ENCODE results near the gene KRTAP10-6. TPM values are rescaled to one million over a fixed set of nuclear protein-coding genes. Genes with fewer than 3 reads are reported as not detected.
A peak's percentile ranks its signal among the peaks of the same experiment; 100 is the strongest.

Gene KRTAP10-6
- total and polyA plus RNA-seq, 2 of the 8 experiments (the other 6 are each of a cell fraction or from before 2014, with no cell fraction given) = 0.12 TPM; not detected in 1

DNA sequence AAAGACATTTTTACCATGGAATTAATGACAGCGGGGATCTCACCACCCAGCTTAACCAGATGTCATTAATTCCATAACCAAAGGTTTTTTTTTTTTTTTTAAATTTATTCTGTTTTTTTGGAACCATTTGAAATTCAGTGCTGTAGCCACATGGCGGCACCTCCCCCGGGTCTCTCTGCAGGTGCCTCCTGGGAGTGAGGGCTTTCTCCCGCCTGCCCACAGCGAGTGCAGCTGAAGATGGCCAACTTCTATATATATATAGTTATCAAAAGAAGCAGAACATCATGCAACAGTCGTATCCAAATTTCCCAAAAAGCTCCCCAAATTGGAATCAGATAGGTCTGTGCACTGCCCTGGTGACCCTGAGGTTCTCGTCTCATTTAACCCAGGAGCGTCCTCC, 23.2 kb upstream of the KRTAP10-6 start:
- Histone ChIP-seq H3K4me2 (ENCODE audit: insufficient read depth in 1 of 2, low read depth in 2 of 2, low read length in 2 of 2) (no peak overlapping the region), H2BK5ac (ENCODE audit: low read depth, low read length) (no peak overlapping the region), H2BK15ac (ENCODE audit: low read length) (no peak overlapping the region), H3K79me1 (ENCODE audit: low read depth, low read length) (no peaks in the 10 kb centered on the region; the same call in 1 of the 2 replicates), H3K23ac (ENCODE audit: insufficient read length) (no peak overlapping the region), H3K4ac (replicated peaks; ENCODE audit: insufficient read length, low read depth, low read length) (no peak overlapping the region), H3K4me1 (replicated peaks in 1 of 4; ENCODE audit: control insufficient read depth in 3 of 4, insufficient read depth in 4 of 4, low read length in 3 of 4) (peaks cover 0 to 6% (median 2%) of the 10 kb centered on the region in 4 experiments; a peak in 4 of 7 replicates), H2AK5ac (ENCODE audit: low read depth, low read length) (no peak overlapping the region), H4K8ac (ENCODE audit: extremely low read depth, insufficient read depth, low read length) (peak overlapping the region; percentile 48; the same call in 1 of the 2 replicates), H3K14ac (ENCODE audit: insufficient read length) (no peak overlapping the region), H2BK20ac (ENCODE audit: low read length) (no peak overlapping the region), H3K27ac (ENCODE audit: low read depth, low read length) (no peak overlapping the region), H3K9ac (replicated peaks in 1 of 4; ENCODE audit: extremely low read depth in 1 of 4, low read depth in 3 of 4, low read length in 3 of 4) (no peak overlapping the region), H3K27me3 (replicated peaks in 1 of 4; ENCODE audit: control insufficient read depth in 3 of 4, extremely low read depth in 1 of 4, insufficient read depth in 3 of 4, low read length in 3 of 4) (no peaks in the 10 kb centered on the region), H3K23me2 (ENCODE audit: low read depth, low read length) (no peaks in the 10 kb centered on the region), H3K4me3 (ENCODE audit: extremely low read depth in 1 of 4, insufficient read depth in 2 of 4, low read depth in 3 of 4, low read length in 4 of 4) (no peak overlapping the region), H4K5ac (ENCODE audit: insufficient read length, low read depth, low read length) (no peak overlapping the region), H2AFZ (ENCODE audit: low read length) (no peak overlapping the region), H2BK12ac (ENCODE audit: low read depth, low read length) (no peak overlapping the region), H2BK120ac (replicated peaks; ENCODE audit: low read depth, low read length) (no peak overlapping the region), H3K9me3 (ENCODE audit: insufficient read depth in 2 of 2, low read depth in 1 of 2, low read length in 1 of 2) (peaks cover 15 to 16% of the 10 kb centered on the region in 2 experiments), H4K20me1 (replicated peaks in 1 of 2; ENCODE audit: control insufficient read depth in 1 of 2, insufficient read depth in 2 of 2, low read length in 2 of 2) (peaks cover 0 to 1% of the 10 kb centered on the region in 2 experiments), H4K91ac (replicated peaks; ENCODE audit: insufficient read length, low read length) (no peak overlapping the region), H3K79me2 (ENCODE audit: control insufficient read depth in 1 of 2, insufficient read depth in 2 of 2, low read length in 2 of 2) (no peaks in the 10 kb centered on the region), H3K18ac (ENCODE audit: extremely low read depth, low read length) (no peak overlapping the region), H3K36me3 (ENCODE audit: control insufficient read depth in 2 of 4, insufficient read depth in 4 of 4, low read length in 3 of 4) (no peaks in the 10 kb centered on the region), H3K56ac (replicated peaks; ENCODE audit: insufficient read length, low read depth, low read length) (no peak overlapping the region)
- TF ChIP-seq EP300 (IDR thresholded peaks at IDR 0.05; ENCODE audit: borderline replicate concordance in 1 of 2, low read depth in 2 of 2, low read length in 2 of 2) (no peak), TCF12 (IDR thresholded peaks at IDR 0.05; ENCODE audit: low read depth, low read length) (no peak), POLR2AphosphoS5 (IDR thresholded peaks at IDR 0.05; ENCODE audit: low read depth, low read length) (no peak), RBBP5 (IDR thresholded peaks at IDR 0.05; ENCODE audit: borderline replicate concordance, low read depth, low read length) (no peak), SP4 (IDR thresholded peaks at IDR 0.05; ENCODE audit: low read length) (no peak), YY1 (IDR thresholded peaks at IDR 0.05; ENCODE audit: low read depth, low read length) (no peak)
- ChIA-PET CTCF (ENCODE audit: partially characterized antibody) (interaction anchor here (0.9 kb wide), 1 partner anchor 35 kb away, joined by 4 read pairs; the partner anchor contains the start of gene KRTAP10-5), POLR2A (ENCODE audit: partially characterized antibody) (interaction anchor here (0.6 to 1.5 kb wide), 2 partner anchors 91 to 1012 kb away, joined by 3 read pairs; no protein-coding TSS in a partner anchor)
- 82% methylated on average over 6 of the region's 8 CpGs; no CpG with 5 or more reads in 1 of the 2 experiments for WGBS, 2 experiments (ENCODE audit: extremely low coverage in 1 of 2, insufficient coverage in 1 of 2, insufficient read length in 1 of 2, insufficient replicate concordance in 2 of 2, low coverage in 1 of 2, low lambda C conversion rate in 2 of 2, missing lambda C conversion rate in 1 of 2)
- DNase-seq (ENCODE audit: low read depth in 1 of 2, low spot score in 2 of 2) = peak in 1 of 2 experiments; percentile 35
- FAIRE-seq = no peak
